Liver (tissue), 9 donors: Measurements from ENCODE around the gene ABCB4. TPM values are rescaled to one million over a fixed set of nuclear protein-coding genes. Genes with fewer than 3 reads are reported as not detected.

Experiments
- DNase-seq: peaks from one replicate; pipeline ENCODE4 v3.0.0-alpha.2; 2017; ENCODE audit warnings: low spot score
- H3K27ac ChIP-seq, 2 donors: one replicate each; pipeline ENCODE4 v1.7.0; 2013; ENCODE audit warnings: inconsistent platforms in 2 of 2, low read length in 2 of 2, control low read depth in 1 of 2, low read depth in 1 of 2, mild to moderate bottlenecking in 1 of 2
- H3K27me3 ChIP-seq, 4 donors: one replicate each; pipeline versions ENCODE4 v1.6.1 to v1.7.0; 2013; ENCODE audit warnings: low read length in 3 of 4, inconsistent platforms in 1 of 4, mild to moderate bottlenecking in 1 of 4, moderate library complexity in 1 of 4; ENCODE audit not compliant: control insufficient read depth in 4 of 4, insufficient read depth in 4 of 4
- H3K36me3 ChIP-seq, 4 donors: one replicate each; pipeline versions ENCODE4 v1.6.1 to v1.7.0; 2013; ENCODE audit warnings: low read length in 3 of 4, mild to moderate bottlenecking in 3 of 4, low read depth in 1 of 4, moderate library complexity in 1 of 4; ENCODE audit not compliant: control insufficient read depth in 4 of 4, insufficient read depth in 3 of 4
- H3K4me1 ChIP-seq, 4 donors: one replicate each; pipeline versions ENCODE4 v1.6.1 to v1.7.0; 2013; ENCODE audit warnings: low read length in 3 of 4, mild to moderate bottlenecking in 3 of 4, moderate library complexity in 1 of 4; ENCODE audit not compliant: control insufficient read depth in 4 of 4, insufficient read depth in 4 of 4
- H3K4me3 ChIP-seq, 3 donors: one replicate each; pipeline versions ENCODE4 v1.6.1 to v1.7.0; 2013; ENCODE audit warnings: low read length in 3 of 3, control low read depth in 1 of 3, low read depth in 1 of 3, mild to moderate bottlenecking in 1 of 3
- H3K9ac ChIP-seq, 2 donors: one replicate each; pipeline ENCODE4 v1.7.0; 2013; ENCODE audit warnings: low read length in 2 of 2, mild to moderate bottlenecking in 2 of 2, moderate library complexity in 2 of 2, control low read depth in 1 of 2, low read depth in 1 of 2
- H3K9me3 ChIP-seq, 4 donors: one replicate each; pipeline versions ENCODE4 v1.6.1 to v1.7.0; 2013; ENCODE audit warnings: low read length in 3 of 4; ENCODE audit not compliant: control insufficient read depth in 4 of 4
- ATF3 ChIP-seq: IDR thresholded peaks from 2 replicates; pipeline ENCODE4 v1.6.1; 2016; ENCODE audit warnings: antibody characterized with exemption
- EGR1 ChIP-seq, 2 donors: IDR thresholded peaks; 2 replicates each; pipeline ENCODE4 v1.6.1; 2016 to 2018; ENCODE audit warnings: antibody characterized with exemption in 2 of 2, low read depth in 2 of 2
- FOXA1 ChIP-seq: IDR thresholded peaks from 2 replicates; pipeline ENCODE4 v1.6.1; 2016; ENCODE audit warnings: antibody characterized with exemption
- FOXA2 ChIP-seq: IDR thresholded peaks from 2 replicates; pipeline ENCODE4 v1.6.1; 2016; ENCODE audit warnings: antibody characterized with exemption
- GABPA ChIP-seq, 2 donors: IDR thresholded peaks in 1 of 2; conservative IDR thresholded peaks in 1 of 2; 2 replicates each; pipeline ENCODE4 v1.6.1; 2016; ENCODE audit warnings: antibody characterized with exemption in 2 of 2, mild to moderate bottlenecking in 1 of 2, moderate library complexity in 1 of 2
- HNF4A ChIP-seq, 2 donors: conservative IDR thresholded peaks; 2 replicates each; pipeline ENCODE4 v1.6.1; 2016; ENCODE audit warnings: antibody characterized with exemption in 2 of 2, mild to moderate bottlenecking in 2 of 2
- HNF4G ChIP-seq: IDR thresholded peaks from 2 replicates; pipeline ENCODE4 v1.6.1; 2016; ENCODE audit warnings: antibody characterized with exemption
- JUND ChIP-seq, 2 donors: IDR thresholded peaks; 2 replicates each; pipeline ENCODE4 v1.6.1; 2016; ENCODE audit warnings: antibody characterized with exemption in 2 of 2
- MAX ChIP-seq: IDR thresholded peaks from 2 replicates; pipeline ENCODE4 v1.6.1; 2016; ENCODE audit warnings: antibody characterized with exemption
- NR2F2 ChIP-seq: IDR thresholded peaks from 2 replicates; pipeline ENCODE4 v1.6.1; 2016; ENCODE audit warnings: antibody characterized with exemption
- RAD21 ChIP-seq, 2 donors: IDR thresholded peaks; 2 replicates each; pipeline ENCODE4 v1.6.1; 2016; ENCODE audit warnings: antibody characterized with exemption in 2 of 2, mild to moderate bottlenecking in 2 of 2
- RXRA ChIP-seq, 2 donors: IDR thresholded peaks; 2 replicates each; pipeline ENCODE4 v1.6.1; 2017 to 2018; ENCODE audit warnings: antibody characterized with exemption in 2 of 2, mild to moderate bottlenecking in 1 of 2
- TAF1 ChIP-seq: conservative IDR thresholded peaks from 2 replicates; pipeline ENCODE4 v1.6.1; 2016; ENCODE audit warnings: antibody characterized with exemption, mild to moderate bottlenecking
- YY1 ChIP-seq: IDR thresholded peaks from 2 replicates; pipeline ENCODE4 v1.6.1; 2016; ENCODE audit warnings: antibody characterized with exemption, mild to moderate bottlenecking
- WGBS: extraction: QIAGEN DNeasy Blood & Tissue Kit; methylation state at CpG from one replicate; pipeline ENCODE4 v1.1.7; 2013; 5-methylcytosine and 5-hydroxymethylcytosine counted together
- polyA plus RNA-seq, 2 donors: library from polyadenylated mRNA; stranded (reverse) in 1 of 2; unstranded in 1 of 2; fragments of 200-250 nt in 1 of 2; fragments of >200 nt in 1 of 2; fragmentation: Nextera tagmentation in 1 of 2; extraction: Ambion mirVana in 1 of 2; gene quantifications; one replicate each; pipeline versions ENCODE4 v1.2.1 to v1.2.3, GENCODE V29; 2013 to 2015
- total RNA-seq, 2 donors: library from RNA; depleted of rRNA; stranded (reverse); fragments of >200 nt; gene quantifications; one replicate each; pipeline ENCODE4 v1.2.3, GENCODE V29; 2014
- TF ChIP-seq, protein P1 (sequence below): IDR thresholded peaks from 2 replicates; pipeline ENCODE4 v1.6.1; 2016; ENCODE audit warnings: antibody characterized with exemption
- TF ChIP-seq, protein P2 (sequence below): fragments of 150-350 bp; IDR thresholded peaks from 2 replicates; pipeline ENCODE4 v1.5.1; 2017; ENCODE audit warnings: improper control_type of control experiment, low read depth, low read length; ENCODE audit not compliant: missing input control
- donor health status: healthy.
- donor health status: healthy.
- donor health status: healthy.
- donor health status: healthy.
- donor health status: healthy.

Gene ABCB4
- total and polyA plus RNA-seq, 4 donors: 6.7 to 409 (median 77.6) TPM

GRCh38 chr7:87459941-87460340 lies 15.5 kb downstream of the ABCB4 start:
- Histone ChIP-seq H3K36me3 (peaks cover 2 to 45% (median 16%) of the 10 kb centered on the region in 4 donors), H3K9me3 (no peaks in the 10 kb centered on the region), H3K27ac (no peak overlapping the region), H3K4me1 (peaks cover 3 to 22% (median 15%) of the 10 kb centered on the region in 4 donors), H3K27me3 (no peaks in the 10 kb centered on the region), H3K9ac (no peak overlapping the region), H3K4me3 (no peak overlapping the region)
- no peak for TF ChIP-seq TAF1
- WGBS: 94% methylated on average over 2 of the region's 2 CpGs
- no peak for DNase-seq

DNA sequence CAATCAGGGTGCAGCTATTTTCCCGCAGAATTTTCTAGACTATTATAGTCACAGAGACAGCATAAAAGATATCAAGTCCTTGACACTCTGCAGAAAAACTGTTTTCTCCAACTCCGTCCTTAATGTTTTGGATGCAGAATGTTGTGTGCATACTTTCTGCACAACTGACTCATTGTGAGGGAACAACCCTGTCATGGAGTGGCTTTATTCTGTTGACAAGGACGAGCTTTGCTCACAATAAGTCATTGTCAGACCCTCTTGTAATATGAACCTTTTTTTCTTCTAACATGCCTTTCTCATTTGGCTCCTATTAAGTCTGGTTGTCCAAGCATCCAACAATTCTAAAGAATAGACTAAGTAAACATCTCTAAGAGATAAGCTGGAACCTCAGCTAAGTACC lies 17.3 kb downstream of the ABCB4 start:
- TF ChIP-seq FOXA1: no peak
- no peak for TF ChIP-seq MAX
- no peak for TF ChIP-seq YY1
- TF ChIP-seq NR2F2: no peak
- TF ChIP-seq FOXA2: no peak
- TF ChIP-seq EGR1 (IDR thresholded peaks at IDR 0.05; ENCODE audit: low read depth in 2 of 2): no peak
- TF ChIP-seq HNF4A (conservative IDR thresholded peaks at IDR 0.05): no peak
- TF ChIP-seq HNF4G: no peak
- TF ChIP-seq RAD21 (IDR thresholded peaks at IDR 0.05): no peak
- no peak for TF ChIP-seq GABPA (IDR thresholded peaks at IDR 0.05 in 1 of 2, conservative IDR thresholded peaks at IDR 0.05 in 1 of 2)
- TF ChIP-seq, protein P1, sequence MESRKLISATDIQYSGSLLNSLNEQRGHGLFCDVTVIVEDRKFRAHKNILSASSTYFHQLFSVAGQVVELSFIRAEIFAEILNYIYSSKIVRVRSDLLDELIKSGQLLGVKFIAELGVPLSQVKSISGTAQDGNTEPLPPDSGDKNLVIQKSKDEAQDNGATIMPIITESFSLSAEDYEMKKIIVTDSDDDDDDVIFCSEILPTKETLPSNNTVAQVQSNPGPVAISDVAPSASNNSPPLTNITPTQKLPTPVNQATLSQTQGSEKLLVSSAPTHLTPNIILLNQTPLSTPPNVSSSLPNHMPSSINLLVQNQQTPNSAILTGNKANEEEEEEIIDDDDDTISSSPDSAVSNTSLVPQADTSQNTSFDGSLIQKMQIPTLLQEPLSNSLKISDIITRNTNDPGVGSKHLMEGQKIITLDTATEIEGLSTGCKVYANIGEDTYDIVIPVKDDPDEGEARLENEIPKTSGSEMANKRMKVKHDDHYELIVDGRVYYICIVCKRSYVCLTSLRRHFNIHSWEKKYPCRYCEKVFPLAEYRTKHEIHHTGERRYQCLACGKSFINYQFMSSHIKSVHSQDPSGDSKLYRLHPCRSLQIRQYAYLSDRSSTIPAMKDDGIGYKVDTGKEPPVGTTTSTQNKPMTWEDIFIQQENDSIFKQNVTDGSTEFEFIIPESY: no peak
- no peak for TF ChIP-seq RXRA (IDR thresholded peaks at IDR 0.05)
- no peak for TF ChIP-seq JUND (IDR thresholded peaks at IDR 0.05)
- no peak for DNase-seq
- Histone ChIP-seq H3K36me3 (peaks cover 0 to 46% (median 21%) of the 10 kb centered on the region in 4 donors), H3K9me3 (no peaks in the 10 kb centered on the region), H3K27ac (no peak overlapping the region), H3K4me1 (peaks cover 0 to 6% (median 2%) of the 10 kb centered on the region in 4 donors), H3K9ac (no peak overlapping the region), H3K4me3 (no peak overlapping the region), H3K27me3 (no peaks in the 10 kb centered on the region)
- 88% methylated on average over 3 of the region's 3 CpGs for WGBS

DNA sequence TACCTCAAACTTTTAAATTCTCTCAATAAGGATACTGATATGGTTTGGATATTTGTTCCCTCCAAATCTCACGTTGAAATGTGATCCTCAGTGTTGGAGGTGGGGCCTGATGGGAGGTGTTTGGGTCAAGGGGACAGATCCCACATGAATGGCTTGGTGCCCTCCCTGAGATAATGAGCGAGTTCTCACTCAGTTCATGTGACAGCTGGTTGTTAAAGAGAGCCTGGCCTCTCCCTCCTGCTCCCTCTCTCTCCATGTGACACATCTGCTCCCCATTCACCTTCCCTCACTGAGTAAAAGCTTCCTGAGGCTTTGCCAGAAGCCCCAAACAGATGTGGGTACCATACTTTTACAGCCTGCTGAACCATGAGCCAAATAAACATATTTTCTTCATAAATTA lies 19.2 kb downstream of the ABCB4 start:
- TF ChIP-seq, protein P2, sequence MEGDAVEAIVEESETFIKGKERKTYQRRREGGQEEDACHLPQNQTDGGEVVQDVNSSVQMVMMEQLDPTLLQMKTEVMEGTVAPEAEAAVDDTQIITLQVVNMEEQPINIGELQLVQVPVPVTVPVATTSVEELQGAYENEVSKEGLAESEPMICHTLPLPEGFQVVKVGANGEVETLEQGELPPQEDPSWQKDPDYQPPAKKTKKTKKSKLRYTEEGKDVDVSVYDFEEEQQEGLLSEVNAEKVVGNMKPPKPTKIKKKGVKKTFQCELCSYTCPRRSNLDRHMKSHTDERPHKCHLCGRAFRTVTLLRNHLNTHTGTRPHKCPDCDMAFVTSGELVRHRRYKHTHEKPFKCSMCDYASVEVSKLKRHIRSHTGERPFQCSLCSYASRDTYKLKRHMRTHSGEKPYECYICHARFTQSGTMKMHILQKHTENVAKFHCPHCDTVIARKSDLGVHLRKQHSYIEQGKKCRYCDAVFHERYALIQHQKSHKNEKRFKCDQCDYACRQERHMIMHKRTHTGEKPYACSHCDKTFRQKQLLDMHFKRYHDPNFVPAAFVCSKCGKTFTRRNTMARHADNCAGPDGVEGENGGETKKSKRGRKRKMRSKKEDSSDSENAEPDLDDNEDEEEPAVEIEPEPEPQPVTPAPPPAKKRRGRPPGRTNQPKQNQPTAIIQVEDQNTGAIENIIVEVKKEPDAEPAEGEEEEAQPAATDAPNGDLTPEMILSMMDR: no peak
- TF ChIP-seq FOXA1 (no peak), EGR1 (IDR thresholded peaks at IDR 0.05; ENCODE audit: low read depth in 2 of 2) (no peak), YY1 (no peak), ATF3 (no peak), FOXA2 (no peak), RAD21 (IDR thresholded peaks at IDR 0.05) (no peak), GABPA (IDR thresholded peaks at IDR 0.05 in 1 of 2, conservative IDR thresholded peaks at IDR 0.05 in 1 of 2) (no peak)
- TF ChIP-seq, protein P1: no peak
- peaks cover under 1 to 12% (median 2%) of the 10 kb centered on the region in 4 donors for H3K4me1 ChIP-seq
- no peak overlapping the region for H3K4me3 ChIP-seq
- 23% methylated on average over 2 of the region's 2 CpGs for WGBS
- no peaks in the 10 kb centered on the region for H3K27me3 ChIP-seq
- H3K36me3 ChIP-seq: peaks cover 0 to 39% (median 20%) of the 10 kb centered on the region in 4 donors
- no peaks in the 10 kb centered on the region for H3K9me3 ChIP-seq
- no peak for DNase-seq
- no peak overlapping the region for H3K9ac ChIP-seq
- H3K27ac ChIP-seq: no peak overlapping the region
